ENCODE results near the gene FBXO11. TPM values are rescaled to one million over a fixed set of nuclear protein-coding genes. Genes with fewer than 3 reads are reported as not detected.

Gene FBXO11
- polyA plus RNA-seq, 1 donor (not counting 4 experiments of a cell fraction or from before 2014, with no cell fraction given) = 45.5 TPM

- no peak overlapping the region for H3K27ac ChIP-seq (ENCODE audit: control insufficient read depth, insufficient read depth, low read length)
- no peaks in the 10 kb centered on the region for H3K27me3 ChIP-seq (ENCODE audit: control insufficient read depth, extremely low read depth, insufficient read depth, low read length)
- no peak for TF ChIP-seq EZH2 (IDR thresholded peaks at IDR 0.05; ENCODE audit: low read length)
- no peak for TF ChIP-seq CTCF (optimal IDR thresholded peaks at IDR 0.05 in 1 of 3, IDR thresholded peaks at IDR 0.05 in 1 of 3, conservative IDR thresholded peaks at IDR 0.05 in 1 of 3; ENCODE audit: extremely low read depth in 1 of 3, insufficient read depth in 2 of 3, low read length in 3 of 3)
- no peaks in the 10 kb centered on the region for H3K9me1 ChIP-seq (ENCODE audit: control insufficient read depth, extremely low read depth, insufficient read depth, low read length)
- H3K4me1 ChIP-seq (ENCODE audit: control insufficient read depth, extremely low read depth, insufficient read depth, low read length) = no peaks in the 10 kb centered on the region
- no peaks in the 10 kb centered on the region for H4K20me1 ChIP-seq (ENCODE audit: control insufficient read depth, extremely low read depth, insufficient read depth, low read length)
- no peak overlapping the region for H3K9ac ChIP-seq (ENCODE audit: control insufficient read depth, extremely low read depth, insufficient read depth, low read length)
- no peaks in the 10 kb centered on the region for H3K36me3 ChIP-seq (ENCODE audit: control insufficient read depth in 2 of 2, extremely low read depth in 1 of 2, insufficient read depth in 2 of 2, low read length in 2 of 2)
- dilution Hi-C loops (cut with MboI; ENCODE audit: extremely low pct_ligation_motif_present, low sequenced_read_pairs) = no loop called here
- no peak overlapping the region for H2AFZ ChIP-seq (ENCODE audit: control insufficient read depth, low read length)
- no peaks in the 10 kb centered on the region for H3K79me2 ChIP-seq (ENCODE audit: control insufficient read depth, insufficient read depth, low read length)
- no peak overlapping the region for H3K4me3 ChIP-seq (ENCODE audit: control insufficient read depth in 2 of 3, extremely low read depth in 1 of 3, insufficient read depth in 2 of 3, low read depth in 1 of 3, low read length in 3 of 3)
- H3K9me3 ChIP-seq (ENCODE audit: control insufficient read depth, low read depth, low read length) = no peaks in the 10 kb centered on the region
- FAIRE-seq (no peak), DNase-seq (ENCODE audit: low read depth, low spot score) (no peak)
- no peak overlapping the region for H3K4me2 ChIP-seq (ENCODE audit: control insufficient read depth, extremely low read depth, insufficient read depth, low read depth, low read length)
Observed at GRCh38 chr2:47741101-47741500, 165.2 kb downstream of the FBXO11 start.

Small RNAs within 50 kb of the gene (small RNA-seq; reads per million reads assigned to genes)
- gene RF00026 (ENCODE audit: insufficient read length in 3 of 3, low read depth in 3 of 3, low replicate concordance in 1 of 3) = 0 reads per million in 3 experiments
- gene RPL36AP15 (ENCODE audit: insufficient read length in 3 of 3, low read depth in 3 of 3, low replicate concordance in 1 of 3) = 0 reads per million in 3 experiments

Other genes with a start within 250 kb of the FBXO11 start
- 12.6 to 35.4 TPM (median 22.0 TPM) in 3 replicates for gene MSH6, start 123.4 kb downstream of the FBXO11 start, polyA plus RNA-seq